Activated T-cell treated with anti-CD3 and anti-CD28 coated beads, Interleukin-2, amount 50 U/mL, for 72 hours (primary cell): ENCODE measurements around the gene C4B. TPM values are rescaled to one million over a fixed set of nuclear protein-coding genes. Genes with fewer than 3 reads are reported as not detected.
"Not testable (repeated sequence)": the region's sequence is repeated elsewhere in the genome, so short reads cannot be mapped to it uniquely, and the experiment has no call there.

ENCODE experiments used
- ATAC-seq, 2 donors: fragments of 150-1000 bp; cut with Tn5 transposase; replicated peaks in 1 of 2; 2 replicates each; pipeline ENCODE4 v1.10.0; 2021; ENCODE audit warnings: moderate library complexity in 2 of 2, mild to moderate bottlenecking in 1 of 2
- DNase-seq, 2 donors: peaks; one replicate each; pipeline ENCODE4 v3.0.0; 2021 to 2022; ENCODE audit warnings: mixed read lengths in 1 of 2
- H3K27ac Mint-ChIP-seq: one replicate; pipeline ENCODE4 v1.8.0; 2022; ENCODE audit warnings: mild to moderate bottlenecking, moderate library complexity, mixed read lengths
- H3K27me3 Mint-ChIP-seq: one replicate; pipeline ENCODE4 v1.8.0; 2022; ENCODE audit warnings: low read depth, mixed read lengths
- H3K36me3 Mint-ChIP-seq, 2 donors: one replicate each; pipeline ENCODE4 v1.8.0; 2022; ENCODE audit warnings: mixed read lengths in 2 of 2, mild to moderate bottlenecking in 1 of 2; ENCODE audit not compliant: insufficient read depth in 2 of 2
- H3K4me1 Mint-ChIP-seq: one replicate; pipeline ENCODE4 v1.8.0; 2022; ENCODE audit warnings: low read depth, mixed read lengths
- H3K4me3 Mint-ChIP-seq, 2 donors: one replicate each; pipeline ENCODE4 v1.8.0; 2022; ENCODE audit warnings: mild to moderate bottlenecking in 2 of 2, mixed read lengths in 2 of 2, moderate library complexity in 2 of 2
- H3K9me3 Mint-ChIP-seq, 2 donors: one replicate each; pipeline ENCODE4 v1.8.0; 2022; ENCODE audit warnings: mixed read lengths in 2 of 2
- total RNA-seq, 2 donors: library from RNA; stranded (reverse); gene quantifications; one replicate each; pipeline ENCODE4 v1.2.3, GENCODE V29; 2022

The C4B gene
- total RNA-seq, 2 donors from 2014 or later = 4.9 to 6.4 TPM

- not testable (repeated sequence) for H3K4me1 Mint-ChIP-seq, H3K36me3 Mint-ChIP-seq, H3K27me3 Mint-ChIP-seq, ATAC-seq, DNase-seq, H3K9me3 Mint-ChIP-seq, H3K4me3 Mint-ChIP-seq, H3K27ac Mint-ChIP-seq
Measured at GRCh38 chr6:32004393-32004792, 10.2 kb upstream of the C4B start.

GRCh38 chr6:32004864-32005537 lies 9.6 kb upstream of the C4B start:
- not testable (repeated sequence) for H3K4me3 Mint-ChIP-seq, DNase-seq, H3K36me3 Mint-ChIP-seq, H3K27me3 Mint-ChIP-seq, H3K27ac Mint-ChIP-seq, H3K9me3 Mint-ChIP-seq, H3K4me1 Mint-ChIP-seq
- ATAC-seq = peak; percentile 57 to 64

GRCh38 chr6:32005538-32005880 lies 9.1 kb upstream of the C4B start:
- not testable (repeated sequence) for H3K27me3 Mint-ChIP-seq, H3K36me3 Mint-ChIP-seq, H3K4me3 Mint-ChIP-seq, H3K27ac Mint-ChIP-seq, H3K9me3 Mint-ChIP-seq, DNase-seq, H3K4me1 Mint-ChIP-seq, ATAC-seq

- not testable (repeated sequence) for H3K36me3 Mint-ChIP-seq, H3K9me3 Mint-ChIP-seq, ATAC-seq, H3K4me3 Mint-ChIP-seq, H3K4me1 Mint-ChIP-seq, DNase-seq, H3K27ac Mint-ChIP-seq, H3K27me3 Mint-ChIP-seq
Measured at GRCh38 chr6:32005991-32006529, 8.5 kb upstream of the C4B start.

GRCh38 chr6:32007086-32007485 lies 7.5 kb upstream of the C4B start:
- DNase-seq, H3K4me1 Mint-ChIP-seq: not testable (repeated sequence)

GRCh38 chr6:32008037-32008436 lies 6.6 kb upstream of the C4B start:
- H3K27ac Mint-ChIP-seq, ATAC-seq, H3K27me3 Mint-ChIP-seq, H3K4me3 Mint-ChIP-seq, DNase-seq, H3K9me3 Mint-ChIP-seq, H3K36me3 Mint-ChIP-seq, H3K4me1 Mint-ChIP-seq: not testable (repeated sequence)

More at GRCh38 chr6:32007086-32007485, 7.5 kb upstream of the C4B start:
- H3K27ac Mint-ChIP-seq, H3K9me3 Mint-ChIP-seq, H3K4me3 Mint-ChIP-seq, ATAC-seq, H3K36me3 Mint-ChIP-seq, H3K27me3 Mint-ChIP-seq: not testable (repeated sequence)

- not testable (repeated sequence) for H3K9me3 Mint-ChIP-seq, H3K4me3 Mint-ChIP-seq, ATAC-seq, H3K36me3 Mint-ChIP-seq, H3K27ac Mint-ChIP-seq, H3K27me3 Mint-ChIP-seq, DNase-seq, H3K4me1 Mint-ChIP-seq
Measured at GRCh38 chr6:32008616-32009015, 6.0 kb upstream of the C4B start.

GRCh38 chr6:32009537-32009936 lies 5.1 kb upstream of the C4B start:
- H3K27ac Mint-ChIP-seq, H3K4me1 Mint-ChIP-seq, DNase-seq, H3K36me3 Mint-ChIP-seq, ATAC-seq, H3K4me3 Mint-ChIP-seq, H3K27me3 Mint-ChIP-seq, H3K9me3 Mint-ChIP-seq: not testable (repeated sequence)

- not testable (repeated sequence) for H3K36me3 Mint-ChIP-seq, H3K27ac Mint-ChIP-seq, H3K4me3 Mint-ChIP-seq, H3K27me3 Mint-ChIP-seq, DNase-seq, ATAC-seq, H3K9me3 Mint-ChIP-seq, H3K4me1 Mint-ChIP-seq
Measured at GRCh38 chr6:32010856-32011530, 3.6 kb upstream of the C4B start.

- not testable (repeated sequence) for H3K9me3 Mint-ChIP-seq, ATAC-seq, H3K27ac Mint-ChIP-seq, DNase-seq, H3K27me3 Mint-ChIP-seq, H3K36me3 Mint-ChIP-seq, H3K4me1 Mint-ChIP-seq, H3K4me3 Mint-ChIP-seq
Measured at GRCh38 chr6:32012941-32013617, 1.5 kb upstream of the C4B start.

- not testable (repeated sequence) for H3K27ac Mint-ChIP-seq, H3K9me3 Mint-ChIP-seq, DNase-seq, H3K36me3 Mint-ChIP-seq, H3K4me3 Mint-ChIP-seq, ATAC-seq, H3K27me3 Mint-ChIP-seq, H3K4me1 Mint-ChIP-seq
Measured at GRCh38 chr6:32013738-32014137, 857 bp upstream of the C4B start.

- H3K27me3 Mint-ChIP-seq, ATAC-seq, H3K4me1 Mint-ChIP-seq, H3K27ac Mint-ChIP-seq, H3K4me3 Mint-ChIP-seq, DNase-seq, H3K36me3 Mint-ChIP-seq, H3K9me3 Mint-ChIP-seq: not testable (repeated sequence)
Measured at GRCh38 chr6:32022100-32022499, 7.5 kb downstream of the C4B start.

GRCh38 chr6:32028631-32029030 lies 14.0 kb downstream of the C4B start:
- not testable (repeated sequence) for H3K36me3 Mint-ChIP-seq, H3K27me3 Mint-ChIP-seq, H3K27ac Mint-ChIP-seq, H3K4me3 Mint-ChIP-seq, ATAC-seq, H3K9me3 Mint-ChIP-seq, H3K4me1 Mint-ChIP-seq, DNase-seq
